ENCODE data around the gene OSBP2.

Gene OSBP2

DNA sequence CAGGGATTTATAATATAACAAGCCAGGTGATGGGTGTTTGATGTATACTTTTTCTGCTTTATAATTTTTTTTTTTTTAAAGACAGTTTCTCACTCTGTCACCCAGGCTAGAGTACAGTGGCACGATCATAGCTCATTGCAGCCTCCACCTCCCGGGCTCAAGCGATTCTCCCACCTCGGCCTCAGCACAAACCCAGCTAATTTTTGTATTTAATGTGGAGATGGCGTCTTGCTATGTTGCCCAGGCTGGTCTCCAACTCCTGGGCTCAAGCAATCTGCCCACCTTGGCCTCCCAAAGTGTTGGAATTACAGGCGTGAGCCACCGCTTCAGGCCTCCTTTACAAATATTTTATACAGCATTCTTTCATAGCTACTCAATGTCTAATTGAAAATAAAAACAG, 225.3 kb downstream of the OSBP2 start:
- no peak for DNase-seq

DNA sequence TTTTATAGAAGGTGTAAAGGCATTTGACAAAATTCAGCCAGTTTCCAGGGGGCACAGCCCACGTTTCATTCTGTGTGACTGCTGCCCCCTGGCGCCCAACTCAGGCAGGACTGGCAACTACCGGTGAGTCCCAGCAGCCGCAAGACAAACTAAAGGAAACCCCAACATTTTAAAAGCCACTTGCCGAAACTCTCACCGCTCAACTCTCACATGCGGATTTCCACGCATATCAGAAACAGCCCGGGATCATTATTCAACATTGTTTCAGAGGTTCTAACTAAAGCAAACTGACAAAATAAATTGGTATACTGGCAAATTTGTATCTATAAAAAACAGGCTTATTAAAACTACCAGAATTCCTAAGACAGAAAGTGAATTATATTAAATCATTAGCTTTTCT, 225.7 kb downstream of the OSBP2 start:
- DNase-seq, result peak; percentile 3

DNA sequence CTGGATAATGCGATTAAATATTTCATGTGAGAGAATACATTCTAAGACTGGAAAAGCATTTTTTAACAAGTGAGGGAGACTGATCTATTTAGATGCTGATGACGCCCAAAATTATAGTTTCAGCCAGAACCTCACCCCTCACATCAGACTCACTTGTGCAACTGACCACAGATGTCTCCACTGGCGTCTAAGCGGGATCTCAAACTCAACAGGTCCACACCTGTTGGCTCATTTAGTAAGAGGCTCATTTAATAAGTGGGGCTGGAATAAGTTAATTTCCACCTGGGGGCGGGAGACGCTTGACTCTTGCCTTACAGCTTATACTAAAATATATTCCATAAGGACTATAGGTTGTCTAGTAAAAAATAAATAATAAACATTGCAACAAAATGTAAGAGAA, 226.4 kb downstream of the OSBP2 start:
- no peak for DNase-seq

DNA sequence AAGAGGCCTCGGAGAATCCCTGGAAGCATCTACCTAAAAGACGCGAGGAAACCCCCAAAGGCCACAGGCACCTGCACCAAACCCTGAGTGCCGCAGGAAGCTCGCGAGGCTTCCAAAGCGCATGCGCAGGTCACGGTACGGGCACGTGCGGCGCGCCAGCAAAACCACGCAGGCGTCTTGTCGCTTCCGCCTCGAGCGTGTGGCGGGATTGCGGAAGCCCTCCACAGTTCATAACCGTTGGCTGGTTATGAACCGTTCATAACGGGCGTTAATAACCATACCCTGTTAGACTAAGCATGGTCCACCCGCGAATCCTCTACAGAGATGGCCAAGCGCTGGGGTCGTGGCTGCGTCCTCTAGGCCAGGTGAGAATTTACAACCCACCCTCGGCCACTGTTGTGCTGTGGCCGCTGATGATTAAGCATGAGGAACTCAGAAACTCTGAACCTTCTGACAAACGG, 227.5 kb downstream of the OSBP2 start:
- no peak for DNase-seq

DNA sequence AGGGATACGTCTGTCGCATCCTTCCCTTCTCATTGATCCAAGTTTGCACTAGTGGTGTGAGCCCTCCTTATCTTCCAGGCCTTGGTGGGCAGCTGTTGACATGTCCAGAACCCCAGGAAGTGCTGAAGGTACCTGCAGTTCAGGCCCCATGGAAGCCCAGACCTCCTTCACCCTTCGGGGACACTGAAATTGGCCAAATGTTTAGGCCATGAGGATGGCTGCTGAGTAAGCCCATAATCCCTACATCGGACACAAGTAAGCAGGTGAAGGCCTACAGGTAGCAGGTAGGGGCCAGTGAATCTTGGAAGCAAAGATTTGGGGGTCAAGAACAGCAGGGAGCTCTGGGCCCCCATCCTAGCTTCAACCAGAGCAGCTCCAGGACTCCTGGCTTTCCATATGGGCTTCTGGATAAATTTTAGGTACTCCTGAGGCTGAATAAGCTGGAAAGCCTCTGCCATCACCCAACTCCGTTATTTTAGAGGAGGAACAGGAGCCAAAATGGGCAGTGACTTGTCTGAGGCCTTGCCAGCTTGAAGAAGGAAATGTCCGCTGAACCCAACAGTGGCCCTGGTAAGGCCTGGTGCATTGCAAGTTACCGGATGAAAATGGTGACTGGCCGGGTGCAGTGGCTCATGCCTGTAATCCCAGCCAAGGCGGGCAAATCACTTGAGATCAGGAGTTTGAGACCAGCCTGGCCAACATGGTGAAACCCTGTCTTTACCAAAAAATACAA, 228.7 kb downstream of the OSBP2 start:
- no peak for DNase-seq

GRCh38 chr22:30925667-30926066, 231.0 kb downstream of the OSBP2 start:
- DNase-seq, result no peak

DNA sequence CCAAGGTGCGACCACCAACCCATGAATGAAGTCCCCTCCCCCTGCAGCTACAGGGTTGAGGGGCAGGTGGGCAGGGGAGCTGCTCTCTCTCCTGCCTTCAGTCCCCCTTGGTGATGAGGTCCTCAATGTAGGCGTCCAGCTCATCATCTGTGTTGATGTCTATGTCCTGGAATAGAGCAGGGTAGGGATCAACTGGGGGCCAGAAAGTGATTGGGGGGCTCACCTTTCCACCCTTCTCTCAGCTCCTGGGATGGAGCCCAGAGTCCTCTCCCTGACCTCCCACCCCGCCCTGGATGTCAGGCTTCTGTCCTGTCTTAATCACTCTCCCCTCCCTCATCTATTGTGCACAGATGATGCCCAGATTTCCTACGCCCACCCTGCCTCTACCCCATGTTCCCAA, 232.0 kb downstream of the OSBP2 start:
- no peak for DNase-seq

DNA sequence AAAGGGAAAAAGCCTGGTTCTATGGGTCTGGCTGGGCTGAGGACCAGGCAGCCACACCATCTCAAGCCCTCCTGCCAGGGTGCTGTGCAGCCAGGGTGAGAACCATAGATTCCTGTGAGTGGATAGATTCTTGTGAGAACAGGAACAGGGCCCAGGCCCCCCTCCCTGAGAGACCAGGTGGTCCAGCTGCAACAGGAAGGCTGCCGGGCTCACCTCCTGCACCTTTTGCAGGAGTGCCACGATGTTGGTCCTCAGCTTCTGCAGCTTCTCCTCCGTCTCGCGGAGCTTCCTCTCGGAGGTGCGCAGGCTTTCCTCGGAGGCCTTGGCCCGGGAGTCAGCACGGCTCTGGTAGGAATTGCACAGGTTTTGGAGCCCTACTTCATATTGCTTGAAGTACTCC, 233.1 kb downstream of the OSBP2 start:
- no peak for DNase-seq

DNA sequence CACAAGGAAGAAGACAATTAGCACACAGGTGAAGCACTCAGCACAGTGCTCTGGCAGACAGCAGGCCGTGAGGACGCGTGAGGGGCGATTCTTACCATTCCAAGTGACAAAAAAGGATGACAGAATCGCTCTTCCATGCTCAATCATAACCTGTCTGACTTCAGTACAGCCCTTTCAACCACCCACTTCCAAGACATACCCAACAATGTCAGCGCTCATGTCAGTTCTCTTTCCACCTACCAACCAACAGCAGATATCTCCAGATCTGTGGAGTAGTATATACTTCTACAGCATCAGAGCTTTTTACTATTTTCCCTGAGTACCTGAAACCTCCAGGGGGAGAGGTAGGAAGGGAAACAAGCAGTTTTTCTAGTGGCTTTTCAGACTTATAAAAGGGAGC, 233.7 kb downstream of the OSBP2 start:
- DNase-seq, result no peak

DNA sequence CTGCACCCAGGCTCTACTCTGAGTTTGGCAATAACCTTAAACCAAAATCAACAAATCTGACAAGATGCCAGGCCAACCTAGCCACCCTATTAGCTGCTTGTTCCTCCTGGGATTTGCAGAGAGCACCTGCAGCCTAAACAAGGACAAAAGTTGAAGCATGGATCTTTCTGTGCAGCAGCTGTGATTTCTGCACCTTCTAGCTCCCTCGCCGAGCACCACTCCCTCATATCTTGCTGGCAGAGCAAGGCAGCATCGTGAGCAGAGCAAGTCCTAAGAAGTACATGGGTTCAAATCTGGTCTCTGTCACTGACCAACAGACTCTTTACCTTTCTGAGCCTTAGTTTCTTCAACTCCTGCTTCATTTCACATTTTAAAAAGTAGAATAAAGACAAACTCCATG, 235.6 kb downstream of the OSBP2 start:
- DNase-seq, result no peak

DNA sequence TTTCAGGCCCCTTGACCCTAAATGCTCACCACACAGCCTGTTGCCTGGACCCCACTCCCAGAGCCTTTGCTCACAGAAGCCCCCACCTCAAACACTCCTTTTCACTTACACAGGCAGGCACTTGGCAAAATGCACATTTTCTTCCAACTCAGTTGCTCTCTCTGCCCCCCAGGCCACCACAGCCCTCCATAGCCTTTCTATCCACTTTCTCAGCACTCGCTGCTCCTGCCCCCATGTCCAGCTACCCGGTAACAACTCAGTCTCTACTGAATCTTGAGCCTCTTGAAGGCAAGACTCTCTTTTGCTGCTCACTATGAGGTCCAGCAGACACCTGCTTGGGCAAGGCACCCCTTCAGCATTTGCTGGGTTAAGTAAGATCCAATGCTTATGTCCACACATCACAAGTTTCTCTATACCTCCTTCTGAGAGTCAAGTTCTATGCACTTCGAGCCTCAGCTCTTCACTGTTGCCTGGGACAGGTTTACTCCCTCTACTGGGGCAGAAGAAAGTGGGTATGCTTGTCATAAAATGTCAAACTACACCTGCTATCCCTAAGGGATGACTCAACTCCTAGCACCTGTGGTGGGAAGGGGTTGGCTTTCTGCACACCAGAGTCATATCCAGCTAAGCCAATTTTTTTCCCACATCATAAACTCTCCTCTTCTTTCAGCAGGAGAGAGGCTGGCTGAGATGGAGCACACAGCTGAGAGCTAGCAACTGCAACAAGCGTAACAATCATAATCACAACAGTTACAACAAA, 237.0 kb downstream of the OSBP2 start:
- no peak for DNase-seq

- no peak for DNase-seq
These were observed 238.0 kb downstream of the OSBP2 start for GRCh38 chr22:30932661-30933060.

- no peak for DNase-seq
These were observed 238.8 kb downstream of the OSBP2 start for GRCh38 chr22:30933457-30933856.

- no peak for DNase-seq
These were observed 239.4 kb downstream of the OSBP2 start for GRCh38 chr22:30934053-30934452.

DNA sequence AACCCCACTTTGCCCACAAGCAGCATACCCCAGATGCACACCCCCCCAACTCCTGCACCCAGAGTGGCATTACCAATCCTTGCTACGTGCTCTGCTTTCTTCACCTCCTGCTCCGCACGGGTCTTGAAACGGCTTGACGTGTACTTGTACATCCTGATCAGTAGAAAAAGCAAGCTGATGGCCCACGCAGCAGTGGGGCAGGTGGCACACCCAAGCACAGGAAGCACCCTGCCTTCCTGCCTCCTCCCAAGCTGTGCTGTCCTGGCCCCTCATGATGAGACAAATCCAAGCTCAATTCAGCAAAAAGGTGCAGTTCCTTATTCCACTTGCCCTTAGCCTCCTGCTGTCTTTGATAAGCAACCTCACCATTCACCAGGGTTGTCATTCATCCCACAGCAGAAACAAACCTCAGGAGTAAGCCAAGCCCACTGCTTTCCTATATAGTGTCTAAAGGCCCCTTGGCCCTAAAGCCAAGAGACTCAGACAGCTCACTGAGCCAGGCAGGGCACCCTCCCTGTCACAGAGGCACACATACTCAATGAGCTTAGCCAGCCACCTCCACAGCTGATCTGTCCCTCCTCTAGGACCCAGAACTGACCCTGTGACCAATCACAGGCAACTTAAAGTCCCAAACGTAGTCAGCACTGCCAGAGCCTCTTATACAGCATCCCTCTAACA, 246.2 kb downstream of the OSBP2 start:
- no peak for DNase-seq

- no peak for DNase-seq
These were observed 246.7 kb downstream of the OSBP2 start for GRCh38 chr22:30941363-30941740.

- no peak for DNase-seq
These were observed 248.7 kb downstream of the OSBP2 start for GRCh38 chr22:30943368-30943767.

DNA sequence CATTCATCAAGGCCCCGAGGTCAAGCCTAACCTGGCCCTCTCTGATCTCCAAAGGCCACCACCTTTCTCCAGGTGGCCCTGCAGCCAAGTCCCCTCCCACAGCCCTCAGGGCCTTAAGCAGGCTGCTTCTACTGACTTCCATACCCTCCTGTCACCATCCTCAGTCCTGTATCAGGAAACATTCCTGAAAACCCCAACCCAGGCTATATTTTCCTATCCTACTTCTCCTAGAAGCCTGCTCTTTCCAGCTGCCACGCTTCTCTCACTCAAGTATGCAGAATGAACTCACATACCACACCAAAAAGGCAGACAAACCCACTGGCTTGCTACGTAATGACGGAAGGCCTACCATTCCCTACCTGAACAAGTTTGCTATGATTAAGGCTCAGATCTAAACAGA, 250.3 kb downstream of the OSBP2 start:
- DNase-seq, result no peak

DNA sequence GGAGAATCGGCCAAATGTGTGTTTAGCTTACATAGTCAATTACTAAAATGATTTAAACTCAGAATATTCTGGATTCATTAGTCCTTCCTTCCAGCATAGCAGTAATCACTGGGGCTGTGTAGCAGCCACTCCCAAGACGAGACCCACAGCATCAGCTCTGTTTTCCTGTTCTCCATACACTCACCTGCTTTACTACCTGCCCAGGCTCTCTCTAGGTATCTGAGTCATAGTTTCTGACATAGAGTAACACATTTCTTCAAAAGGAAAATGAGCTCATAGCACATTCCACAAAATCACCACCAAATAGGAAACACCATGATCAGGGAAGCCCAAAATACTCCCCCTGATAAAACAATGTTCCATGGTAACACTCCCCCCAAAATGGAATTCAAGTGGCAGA, 251.0 kb downstream of the OSBP2 start:
- DNase-seq, result no peak

DNA sequence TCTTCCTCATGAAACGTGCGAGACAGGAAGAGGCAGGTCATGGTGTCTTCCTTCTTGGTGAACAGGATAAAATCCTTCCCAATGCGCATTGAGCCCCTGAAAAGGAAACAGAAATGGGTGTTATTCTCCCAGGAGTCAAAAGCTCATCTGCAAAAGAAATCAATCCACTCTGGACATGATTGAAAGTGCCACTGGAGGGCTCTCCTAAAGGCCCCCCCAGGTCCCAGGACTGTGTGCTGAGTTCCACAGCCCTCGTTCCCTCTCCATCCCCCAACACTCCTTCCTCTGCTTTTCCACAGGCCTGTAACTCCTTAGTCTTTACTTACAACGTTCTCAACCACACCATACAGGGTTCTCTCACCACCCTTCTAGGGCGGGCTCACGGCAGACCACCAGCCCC, 251.7 kb downstream of the OSBP2 start:
- no peak for DNase-seq

DNA sequence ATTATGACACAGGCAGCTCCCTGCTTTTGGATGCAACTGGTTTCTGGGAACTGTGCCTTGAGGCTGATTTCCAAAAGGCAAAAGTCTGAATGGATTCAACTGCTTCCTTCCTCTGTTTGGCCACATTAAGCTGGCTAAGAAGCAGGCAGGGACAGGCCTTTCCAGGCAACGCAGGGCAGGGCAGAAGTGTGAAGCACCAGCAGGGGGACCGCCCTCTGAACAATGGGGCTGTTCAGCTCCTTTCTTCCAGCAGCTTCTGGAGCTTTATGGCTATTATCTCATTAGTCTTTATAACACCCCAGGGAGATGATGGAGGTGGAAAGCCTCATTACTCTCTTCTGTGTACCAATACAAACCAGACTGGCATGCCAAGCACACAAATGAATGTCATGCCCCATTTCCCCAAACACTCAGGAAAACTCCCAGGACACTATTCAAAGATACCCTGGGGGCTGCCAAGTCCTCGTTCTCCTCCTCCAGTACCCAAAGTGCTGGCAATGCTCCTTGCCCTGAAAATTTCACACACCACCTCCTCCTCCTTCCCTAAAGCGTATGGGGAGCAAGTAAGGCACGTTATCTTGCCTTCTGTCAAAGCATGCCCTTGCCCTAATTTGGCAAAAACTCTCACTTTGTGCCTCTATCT, 252.6 kb downstream of the OSBP2 start:
- peak; percentile 62 for DNase-seq

DNA sequence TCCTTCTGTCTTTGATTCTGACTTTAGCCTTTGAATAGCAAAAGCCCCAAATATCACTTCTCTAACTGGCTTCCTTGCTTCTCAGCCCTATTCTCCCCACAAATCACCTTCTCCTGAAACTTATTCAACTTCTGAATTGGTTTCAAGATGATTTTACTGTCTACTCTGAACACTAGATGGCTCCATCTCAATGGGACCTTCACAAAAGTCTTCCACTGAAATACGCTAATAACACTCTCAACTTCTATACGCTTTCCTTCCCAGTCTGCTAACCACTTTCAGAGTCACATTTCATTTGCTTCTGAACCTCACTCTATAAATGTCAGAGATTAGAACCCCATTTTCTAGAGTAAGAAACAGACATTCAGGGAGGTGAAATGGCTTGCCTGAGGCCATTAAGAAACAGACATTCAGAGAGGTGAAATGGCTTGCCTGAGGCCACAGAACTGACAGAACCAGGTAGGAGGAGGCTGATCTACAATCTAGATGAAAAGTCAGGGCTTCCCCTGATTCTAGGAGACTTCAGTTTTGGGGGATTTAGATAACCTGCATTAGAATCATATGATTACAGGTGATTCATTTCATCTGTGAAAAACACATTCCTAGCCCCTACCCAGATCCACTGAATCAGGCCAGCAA, 253.3 kb downstream of the OSBP2 start:
- no peak for DNase-seq

- no peak for DNase-seq
These were observed 254.3 kb downstream of the OSBP2 start for GRCh38 chr22:30948930-30949342.

Data from NCI-H2107 (cell line).